ENCODE measurements around the gene PRICKLE3.

Gene PRICKLE3

DNA sequence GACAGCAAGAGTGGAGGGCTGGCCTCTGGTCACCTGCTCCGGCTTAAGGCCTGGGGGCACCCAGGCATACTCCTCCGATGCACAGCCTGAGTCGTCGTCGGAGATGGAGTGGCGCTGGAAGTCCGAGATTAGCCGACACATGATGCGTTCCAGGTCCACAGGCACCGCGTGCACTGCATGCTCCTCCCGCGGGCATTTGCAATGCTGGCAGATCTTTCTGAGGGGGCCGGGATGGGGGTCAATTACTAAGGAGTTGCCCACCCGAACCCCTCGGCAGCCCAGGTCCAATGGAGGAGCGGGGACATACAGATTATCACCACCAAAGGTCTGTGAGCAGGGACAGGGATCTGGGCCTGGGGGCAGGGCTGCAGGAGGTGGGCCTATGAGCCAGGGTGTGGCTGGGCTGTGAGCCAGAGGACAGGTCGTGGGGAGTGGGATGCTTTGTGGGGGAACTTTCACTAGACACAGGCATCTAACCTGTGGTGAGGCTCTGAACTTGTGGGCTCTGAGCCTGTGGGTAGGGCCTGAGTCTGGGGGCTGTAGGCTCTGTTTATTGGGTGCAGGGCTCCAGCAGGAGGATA is 2.4 kb downstream of the PRICKLE3 start:
- H3K4me1 ChIP-seq: peaks cover 7 to 32% (median 21%) of the 10 kb centered on the region in 10 experiments; a peak in 18 of 20 replicates
- H3K9me3 ChIP-seq (replicated peaks in 1 of 11): peaks cover 0 to 25% (median 7%) of the 10 kb centered on the region in 11 experiments; a peak in 7 of 22 replicates
- H3K4me3 ChIP-seq: peak overlapping the region in 6 of 10 experiments; percentile 68 to 83 (median 78); a peak in 10 of 20 replicates
- H3K36me3 ChIP-seq: peaks cover 17 to 42% (median 31%) of the 10 kb centered on the region in 11 experiments; a peak in 21 of 22 replicates
- peaks cover 4 to 30% (median 11%) of the 10 kb centered on the region in 11 experiments; a peak in 16 of 22 replicates for H4K20me1 ChIP-seq
- peaks cover 0 to 15% (median 4%) of the 10 kb centered on the region in 11 experiments; a peak in 8 of 22 replicates for H3K27me3 ChIP-seq
- 0 out of 22 replicates have a peak overlapping the region, but pooled peaks of 1 of the 11 experiments have one; percentile 84 for H3K9ac ChIP-seq
- no peak for TF ChIP-seq Cebpa-rat (IDR thresholded peaks at IDR 0.05)
- H3K4me2 ChIP-seq: peak overlapping the region; percentile 78 to 91 (median 85); a peak in 20 of 22 replicates
- peak overlapping the region in 3 of 11 experiments; percentile 74 to 85 (median 82); a peak in 3 of 22 replicates for H3K27ac ChIP-seq

DNA sequence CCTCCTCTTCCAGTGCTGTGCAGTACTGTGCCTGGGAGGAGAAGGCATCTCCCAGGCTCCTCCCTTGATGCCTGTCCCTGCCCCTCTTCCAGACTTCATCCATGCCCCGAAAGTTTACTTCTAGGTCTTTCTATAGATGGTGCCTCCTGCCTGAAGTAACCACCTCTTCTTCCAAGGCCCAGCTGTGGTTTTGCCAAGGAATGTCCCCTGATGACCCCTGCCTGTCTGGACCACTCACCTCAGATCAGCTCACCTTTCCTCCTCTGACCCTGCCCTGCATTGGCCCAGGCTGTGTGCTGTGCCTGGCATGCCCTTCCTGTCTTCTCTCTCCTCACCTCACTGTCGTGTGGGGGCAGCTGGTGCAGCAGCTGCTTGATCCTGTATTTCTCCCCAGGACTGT is 6.8 kb downstream of the PRICKLE3 start:
- Histone ChIP-seq H3K27ac (no peak overlapping the region), H4K20me1 (peaks cover 4 to 53% (median 11%) of the 10 kb centered on the region in 11 experiments; a peak in 16 of 22 replicates), H3K9ac (no peak overlapping the region), H3K27me3 (0 out of 22 replicates have a peak, but pooled peaks cover 0 to 4% (median 0%) of the 10 kb centered on the region in 11 experiments), H3K36me3 (peaks cover 31 to 80% (median 59%) of the 10 kb centered on the region in 11 experiments), H3K4me2 (no peak overlapping the region), H3K9me3 (replicated peaks in 1 of 11) (peaks cover 0 to 24% (median 8%) of the 10 kb centered on the region in 11 experiments; a peak in 7 of 22 replicates), H3K4me1 (peaks cover 0 to 38% (median 13%) of the 10 kb centered on the region in 10 experiments; a peak in 12 of 20 replicates), H3K4me3 (no peak overlapping the region)
- no peak for TF ChIP-seq Cebpa-rat (IDR thresholded peaks at IDR 0.05)

- Histone ChIP-seq H3K36me3 (peaks cover 28 to 84% (median 60%) of the 10 kb centered on the region in 11 experiments), H3K4me2 (no peak overlapping the region), H3K27ac (no peak overlapping the region), H3K9me3 (replicated peaks in 1 of 11) (peaks cover 0 to 18% (median 4%) of the 10 kb centered on the region in 11 experiments; a peak in 5 of 22 replicates), H3K4me1 (peaks cover 0 to 44% (median 14%) of the 10 kb centered on the region in 10 experiments; a peak in 14 of 20 replicates), H3K4me3 (no peak overlapping the region), H3K27me3 (0 out of 22 replicates have a peak, but pooled peaks cover 0 to 4% (median 0%) of the 10 kb centered on the region in 11 experiments), H4K20me1 (peaks cover 1 to 45% (median 5%) of the 10 kb centered on the region in 11 experiments; a peak in 15 of 22 replicates), H3K9ac (no peak overlapping the region)
- no peak for TF ChIP-seq Cebpa-rat (IDR thresholded peaks at IDR 0.05)
These were observed 7.6 kb downstream of the PRICKLE3 start for GRCh38 chrX:49178537-49178936.

- H3K9ac ChIP-seq: no peak overlapping the region
- no peak overlapping the region for H3K27ac ChIP-seq
- TF ChIP-seq Cebpa-rat (IDR thresholded peaks at IDR 0.05): no peak
- H3K4me2 ChIP-seq: no peak overlapping the region
- peaks cover 23 to 82% (median 55%) of the 10 kb centered on the region in 11 experiments; a peak in 21 of 22 replicates for H3K36me3 ChIP-seq
- peaks cover 5 to 49% (median 19%) of the 10 kb centered on the region in 10 experiments for H3K4me1 ChIP-seq
- H4K20me1 ChIP-seq: peaks cover 0 to 40% (median 0%) of the 10 kb centered on the region in 11 experiments; a peak in 8 of 22 replicates
- H3K4me3 ChIP-seq: no peak overlapping the region
- 0 out of 22 replicates have a peak, but pooled peaks cover 0 to 4% (median 0%) of the 10 kb centered on the region in 11 experiments for H3K27me3 ChIP-seq
- H3K9me3 ChIP-seq (replicated peaks in 1 of 11): peaks cover 0 to 23% (median 4%) of the 10 kb centered on the region in 11 experiments; a peak in 6 of 22 replicates
These were observed 8.2 kb downstream of the PRICKLE3 start for GRCh38 chrX:49177873-49178480.

GRCh38 chrX:49177338-49177833 is 8.8 kb downstream of the PRICKLE3 start:
- Histone ChIP-seq H4K20me1 (peaks cover 0 to 40% (median 0%) of the 10 kb centered on the region in 11 experiments; a peak in 7 of 22 replicates), H3K36me3 (peaks cover 21 to 79% (median 52%) of the 10 kb centered on the region in 11 experiments; a peak in 21 of 22 replicates), H3K4me2 (peak overlapping the region in 4 of 11 experiments; percentile 46 to 66 (median 62); a peak in 7 of 22 replicates), H3K4me1 (peaks cover 9 to 53% (median 23%) of the 10 kb centered on the region in 10 experiments), H3K27me3 (0 out of 22 replicates have a peak, but pooled peaks cover 0 to 4% (median 0%) of the 10 kb centered on the region in 11 experiments), H3K9ac (peak overlapping the region in 2 of 11 experiments; percentile 19 to 52; a peak in 2 of 22 replicates), H3K9me3 (replicated peaks in 1 of 11) (peaks cover 0 to 27% (median 7%) of the 10 kb centered on the region in 11 experiments; a peak in 12 of 22 replicates), H3K27ac (peak overlapping the region in 3 of 11 experiments; percentile 3 to 33 (median 22); a peak in 2 of 22 replicates), H3K4me3 (no peak overlapping the region)
- no peak for TF ChIP-seq Cebpa-rat (IDR thresholded peaks at IDR 0.05)

DNA sequence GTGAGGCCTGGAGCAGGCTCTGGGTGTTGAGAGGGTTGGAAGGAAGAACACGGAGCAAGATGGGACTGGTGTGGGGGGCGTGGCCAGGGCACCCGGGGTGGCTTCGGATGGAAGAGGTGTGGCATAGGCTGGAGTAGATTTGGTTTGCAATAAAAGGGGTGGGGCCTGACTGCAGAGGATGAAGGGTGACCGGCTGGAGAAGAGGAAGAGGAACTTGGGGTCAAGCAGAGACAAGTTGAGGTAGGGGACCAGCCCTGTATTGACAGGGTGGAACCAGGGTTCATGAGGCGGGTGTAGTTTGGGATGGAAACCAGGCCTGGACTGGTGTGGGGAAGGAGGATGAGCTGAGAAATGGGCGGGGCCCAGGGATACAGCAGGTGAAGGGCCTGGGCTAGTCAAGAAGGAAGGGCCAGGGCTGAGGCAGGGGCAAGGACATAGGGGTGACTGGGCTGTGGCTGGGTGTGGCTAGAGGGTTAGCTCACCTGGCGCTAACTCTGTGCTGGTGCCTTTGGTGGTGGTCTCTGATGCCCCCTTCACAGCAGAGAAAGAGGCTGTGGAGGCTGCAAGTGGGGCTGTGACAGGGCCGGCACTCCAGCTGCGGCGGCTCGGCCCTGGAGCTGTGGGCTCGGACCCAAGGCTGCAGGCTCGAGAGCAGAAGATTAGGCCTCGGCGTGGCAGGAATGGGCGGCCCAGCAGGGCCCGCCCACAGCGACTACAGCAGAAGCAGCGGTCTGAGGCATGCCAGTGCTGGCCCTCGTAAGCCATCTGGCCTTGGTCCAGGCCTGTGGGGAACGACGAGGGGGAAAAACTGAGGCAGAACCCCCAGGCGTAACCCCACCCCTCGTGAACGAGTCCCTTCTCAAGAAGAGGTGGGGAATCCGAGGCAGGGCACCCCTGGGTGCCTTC is 9.5 kb downstream of the PRICKLE3 start:
- Histone ChIP-seq H3K4me2 (peak overlapping the region in 5 of 11 experiments; percentile 46 to 66 (median 62); a peak in 10 of 22 replicates), H3K36me3 (peaks cover 17 to 75% (median 49%) of the 10 kb centered on the region in 11 experiments; a peak in 20 of 22 replicates), H3K4me1 (peaks cover 9 to 53% (median 23%) of the 10 kb centered on the region in 10 experiments), H4K20me1 (peaks cover 0 to 40% (median 0%) of the 10 kb centered on the region in 11 experiments; a peak in 7 of 22 replicates), H3K27me3 (0 out of 22 replicates have a peak, but pooled peaks cover 0 to 4% (median 0%) of the 10 kb centered on the region in 11 experiments), H3K9me3 (replicated peaks in 1 of 11) (peaks cover 0 to 34% (median 9%) of the 10 kb centered on the region in 11 experiments; a peak in 12 of 22 replicates), H3K27ac (peak overlapping the region in 3 of 11 experiments; percentile 3 to 33 (median 22); a peak in 3 of 22 replicates), H3K4me3 (0 out of 20 replicates have a peak overlapping the region, but pooled peaks of 1 of the 10 experiments have one; percentile 14), H3K9ac (peak overlapping the region in 2 of 11 experiments; percentile 19 to 52; a peak in 2 of 22 replicates)
- no peak for TF ChIP-seq Cebpa-rat (IDR thresholded peaks at IDR 0.05)
